ENCODE results near the gene ZBTB37.

Gene ZBTB37

DNA sequence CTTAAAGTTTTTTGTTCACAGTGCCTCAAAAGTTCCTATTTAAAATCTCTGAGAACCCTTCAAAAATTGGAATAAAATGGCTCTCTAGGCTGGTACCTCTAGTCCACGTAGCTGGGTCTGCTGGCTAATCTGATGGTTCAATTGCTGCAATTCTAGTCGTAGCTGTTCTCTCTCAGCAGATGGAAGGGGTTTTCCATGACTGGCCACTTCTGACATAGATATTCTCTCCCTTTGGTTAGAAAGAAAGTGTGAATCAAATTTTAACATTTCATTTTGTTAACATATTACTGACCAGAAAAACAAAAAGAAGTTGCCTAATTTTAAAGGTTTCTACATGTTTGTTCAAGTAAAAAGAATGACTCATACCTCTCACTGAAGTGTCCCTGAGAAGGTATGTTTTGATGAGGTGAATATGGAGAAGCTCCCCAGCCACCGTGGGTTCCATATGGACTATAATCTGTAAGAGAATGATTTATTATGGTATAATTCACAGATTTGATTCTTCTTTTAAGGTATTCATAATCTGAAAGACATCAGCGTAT is 78.3 kb downstream of the ZBTB37 start:
- FAIRE-seq = no peak

DNA sequence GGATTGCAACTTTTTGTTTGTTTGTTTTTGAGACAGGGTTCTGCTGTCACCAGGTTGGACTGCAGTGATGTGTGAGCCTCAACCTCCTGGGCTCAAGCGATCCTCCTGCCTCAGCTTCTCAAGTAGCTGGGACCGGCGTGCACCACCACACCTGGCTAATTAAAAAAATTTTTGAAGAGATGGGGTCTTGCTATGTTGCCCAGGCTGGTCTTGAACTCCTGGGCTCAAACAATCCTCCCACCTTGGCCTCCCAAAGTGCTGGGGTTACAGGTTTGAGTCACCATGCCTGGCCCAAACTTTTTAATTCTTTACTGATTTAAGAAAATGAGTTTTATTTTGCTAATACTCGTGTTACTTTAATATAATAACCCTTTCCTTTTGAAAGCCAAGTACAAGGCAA is 80.4 kb downstream of the ZBTB37 start:
- no peak for DNase-seq (ENCODE audit: insufficient read length, low spot score)
- no peak for FAIRE-seq
- TF ChIP-seq POLR2A (IDR thresholded peaks at IDR 0.05; ENCODE audit: low read depth, low read length) = no peak

More for the DNA sequence above, 78.3 kb downstream of the ZBTB37 start:
- no peak for DNase-seq (ENCODE audit: insufficient read length, low spot score)
- TF ChIP-seq POLR2A (IDR thresholded peaks at IDR 0.05; ENCODE audit: low read depth, low read length) = no peak
